K562 (cell line): Measurements from ENCODE around the gene TMEM131L. TPM values are rescaled to one million over a fixed set of nuclear protein-coding genes. Genes with fewer than 3 reads are reported as not detected.

Experiments
- ATAC-seq: fragments of 200-7000 bp; cut with Tn5 transposase; 3 replicates; pipeline ENCODE4 v1.9.1; 2020; ENCODE audit warnings: moderate library complexity
- BruUV-seq: library from RNA; stranded (reverse); fragments of 400-500 nt; replicated peaks from 2 replicates; lab custom pipeline; 2021; lab: Mats Ljungman, UMichigan
- CTCF ChIA-PET: fragments of 300-600 bp; formaldehyde crosslinking; extraction: SDS; loops from one replicate; lab custom pipeline; 2021; ENCODE audit warnings: low intra/inter-chr PET ratio; lab: Yijun Ruan, JAX
- POLR2A ChIA-PET: fragments of 300-600, 350-650 bp; sonication (Branson Sonifier 250); formaldehyde crosslinking; extraction: SDS; loops from one replicate; lab custom pipeline; 2021; ENCODE audit warnings: antibody characterized with exemption, inconsistent platforms; lab: Yijun Ruan, JAX
- DNase-seq, 4 experiments: peaks; one replicate each; pipeline versions ENCODE4 v3.0.0 to v3.0.0-alpha.2; 2011 to 2018; ENCODE audit warnings: low spot score in 3 of 4, mixed read lengths in 3 of 4; ENCODE audit errors: extremely low read depth in 1 of 4
- FAIRE-seq: peaks from 2 replicates; lab custom pipeline; 2011; peaks lifted over from hg19 to GRCh38; lab: Jason Lieb, UNC
- H2AFZ ChIP-seq: 2 replicates; pipeline ENCODE4 v1.6.0; 2011; ENCODE audit warnings: low read depth, low read length, control low read depth, inconsistent platforms
- H3K27ac ChIP-seq: fragments of 200-600 bp; 3 replicates; pipeline ENCODE4 v1.8.0; 2011; ENCODE audit warnings: low read depth, mild to moderate bottlenecking, control low read depth, inconsistent platforms, low read length, moderate library complexity, mixed read lengths; ENCODE audit errors: extremely low read depth
- H3K27me3 ChIP-seq, 2 experiments: fragments of 300-600 bp in 1 of 2; 2 replicates in 1 of 2; 3 replicates in 1 of 2; pipeline versions ENCODE4 v1.6.0 to v1.8.0; 2011; ENCODE audit warnings: inconsistent platforms in 2 of 2, low read length in 2 of 2, mild to moderate bottlenecking in 1 of 2, mixed read lengths in 1 of 2, moderate library complexity in 1 of 2; ENCODE audit not compliant: control insufficient read depth in 2 of 2, insufficient read depth in 2 of 2
- H3K36me3 ChIP-seq: fragments of 300-600 bp; 3 replicates; pipeline ENCODE4 v1.8.0; 2011; ENCODE audit warnings: mild to moderate bottlenecking, low read length, inconsistent platforms; ENCODE audit not compliant: control insufficient read depth, insufficient read depth
- H3K4me1 ChIP-seq, 2 experiments: fragments of 200-600 bp in 1 of 2; replicated peaks in 1 of 2; 2 replicates in 1 of 2; 3 replicates in 1 of 2; pipeline versions ENCODE4 v1.5.1 to v1.8.0; 2011; ENCODE audit warnings: inconsistent platforms in 2 of 2, low read length in 2 of 2, mild to moderate bottlenecking in 1 of 2, mixed read lengths in 1 of 2, moderate library complexity in 1 of 2; ENCODE audit not compliant: control insufficient read depth in 2 of 2, insufficient read depth in 2 of 2
- H3K4me2 ChIP-seq: 2 replicates; pipeline ENCODE4 v1.6.1; 2011; ENCODE audit warnings: low read length, control low read depth, inconsistent platforms, mixed read lengths; ENCODE audit not compliant: insufficient read depth
- H3K4me3 ChIP-seq: fragments of 200-600 bp; sonication (generic), shearing (Covaris generic); 2 replicates; pipeline ENCODE4 v1.5.1; 2016; ENCODE audit warnings: control low read depth, inconsistent platforms
- H3K79me2 ChIP-seq: fragments of 200-600 bp; 3 replicates; pipeline ENCODE4 v1.8.0; 2011; ENCODE audit warnings: low read length, inconsistent platforms; ENCODE audit not compliant: control insufficient read depth, insufficient read depth
- H3K9ac ChIP-seq, 2 experiments: 2 replicates each; pipeline versions ENCODE4 v1.6.0 to v1.6.1; 2011; ENCODE audit warnings: low read depth in 2 of 2, low read length in 2 of 2, control low read depth in 1 of 2, inconsistent platforms in 1 of 2, mild to moderate bottlenecking in 1 of 2, mixed read lengths in 1 of 2; ENCODE audit not compliant: insufficient read depth in 1 of 2
- H3K9me1 ChIP-seq: one replicate; pipeline ENCODE4 v1.6.0; 2011; ENCODE audit warnings: inconsistent platforms, mild to moderate bottlenecking, low read length, moderate library complexity; ENCODE audit not compliant: control insufficient read depth, insufficient read depth
- H3K9me3 ChIP-seq: replicated peaks from 2 replicates; pipeline ENCODE4 v1.5.1; 2011; ENCODE audit warnings: low read depth, low read length, inconsistent platforms; ENCODE audit not compliant: control insufficient read depth, insufficient read depth
- H4K20me1 ChIP-seq: replicated peaks from 2 replicates; pipeline ENCODE4 v1.6.1; 2011; ENCODE audit warnings: low read length, inconsistent platforms, mixed read lengths; ENCODE audit not compliant: control insufficient read depth, insufficient read depth
- ASH1L ChIP-seq: fragments of 450-650 bp; IDR thresholded peaks from 2 replicates; pipeline ENCODE4 v1.6.1; 2018; ENCODE audit warnings: borderline replicate concordance, mild to moderate bottlenecking, low read depth; ENCODE audit not compliant: partially characterized antibody
- BRD4 ChIP-seq: fragments of 200-600 bp; sonication (generic); IDR thresholded peaks from 2 replicates; pipeline ENCODE4 v1.6.1; 2017; ENCODE audit warnings: inconsistent platforms
- CXXC5 ChIP-seq: fragments of 250-450 bp; sonication (Bioruptor Pico); IDR thresholded peaks from 2 replicates; pipeline ENCODE4 v1.8.0; 2022; ENCODE audit warnings: inconsistent platforms, mild to moderate bottlenecking, moderate library complexity
- FOXA3 ChIP-seq, 2 experiments: fragments of 450-650 bp in 1 of 2; sonication (generic) in 1 of 2; formaldehyde crosslinking; IDR thresholded peaks in 1 of 2; conservative IDR thresholded peaks in 1 of 2; 2 replicates each; pipeline versions ENCODE4 v1.4.0 to v1.8.0; 2020 to 2022; ENCODE audit warnings: mild to moderate bottlenecking in 2 of 2, missing genetic modification reagents in 1 of 2
- HDGF ChIP-seq: fragments of 450-650 bp; IDR thresholded peaks from 2 replicates; pipeline ENCODE4 v1.6.1; 2016
- KDM4B ChIP-seq, 2 experiments: fragments of 450-650 bp in 1 of 2; sonication (generic) in 1 of 2; IDR thresholded peaks; 2 replicates each; pipeline ENCODE4 v1.6.1; 2016 to 2017; ENCODE audit warnings: borderline replicate concordance in 2 of 2, antibody characterized with exemption in 1 of 2, low read depth in 1 of 2, mild to moderate bottlenecking in 1 of 2
- MTA2 ChIP-seq: fragments of 450-650 bp; IDR thresholded peaks from 2 replicates; pipeline ENCODE4 v1.6.1; 2016; ENCODE audit warnings: low read depth
- RBM14 ChIP-seq: fragments of 200-400 bp; formaldehyde crosslinking; IDR thresholded peaks from 2 replicates; pipeline ENCODE4 v1.6.1; 2018; ENCODE audit warnings: low read depth, mild to moderate bottlenecking, low read length, moderate library complexity, borderline replicate concordance; ENCODE audit not compliant: insufficient read depth
- RBM17 ChIP-seq: fragments of 200-400 bp; formaldehyde crosslinking; IDR thresholded peaks from 2 replicates; pipeline ENCODE4 v1.6.1; 2017; ENCODE audit warnings: low read depth, mild to moderate bottlenecking, low read length, borderline replicate concordance
- RCOR1 ChIP-seq, 2 experiments: IDR thresholded peaks; 2 replicates each; pipeline ENCODE4 v1.6.1; 2012; ENCODE audit warnings: low read depth in 2 of 2, low read length in 2 of 2, borderline replicate concordance in 1 of 2, improper control_type of control experiment in 1 of 2
- RNF2 ChIP-seq: sonication (generic); IDR thresholded peaks from 2 replicates; pipeline ENCODE4 v1.6.1; 2016
- ZBTB7A ChIP-seq: IDR thresholded peaks from 2 replicates; pipeline ENCODE4 v1.6.1; 2011; ENCODE audit warnings: low read depth, mild to moderate bottlenecking, low read length, moderate library complexity, borderline replicate concordance; ENCODE audit not compliant: control insufficient read depth
- ZNF146 ChIP-seq: IDR thresholded peaks from one replicate; pipeline ENCODE4 v1.6.1; 2018; ENCODE audit warnings: missing compliant biosample characterization; ENCODE audit not compliant: unreplicated experiment
- ZNF3 ChIP-seq: fragments of 250-450 bp; sonication (Bioruptor Pico); IDR thresholded peaks from 2 replicates; pipeline ENCODE4 v1.5.0; 2021; ENCODE audit warnings: mild to moderate bottlenecking, moderate library complexity
- ZNF695 ChIP-seq: fragments of 450-650 bp; formaldehyde crosslinking; IDR thresholded peaks from 2 replicates; pipeline ENCODE4 v1.4.0; 2020; ENCODE audit warnings: mild to moderate bottlenecking, moderate library complexity
- WGBS: fragments of 100-300 bp; shearing (Covaris generic); methylation state at CpG from one replicate; pipeline ENCODE4 v1.1.6; 2016; ENCODE audit warnings: low coverage, mixed read lengths; ENCODE audit not compliant: insufficient coverage; ENCODE audit errors: missing lambda C conversion rate; 5-methylcytosine and 5-hydroxymethylcytosine counted together
- in situ Hi-C: fragments of 300-500 bp; cut with MboI; formaldehyde crosslinking; loops from 4 replicates; pipeline ENCODE4 v1.15.0; 2018; ENCODE audit warnings: inconsistent platforms, mixed read lengths
- intact Hi-C: fragments of 100-400 bp; cut with micrococcal nuclease; formaldehyde crosslinking; loops from 2 replicates; pipeline ENCODE4 v1.14.2; 2022
- polyA plus RNA-seq, 8 experiments: library from polyadenylated mRNA; depleted of rRNA in 4 of 8; stranded (reverse) in 5 of 8; unstranded in 3 of 8; fragments of >200 nt; fragmentation: Nextera tagmentation in 2 of 8; fragmentation: Illumina TruSeq in 1 of 8; extraction: Ambion mirVana in 2 of 8; extraction: Trizol in 1 of 8; gene quantifications; 2 replicates each; pipeline versions ENCODE4 v1.2.1 to v1.2.3, GENCODE V29; 2011 to 2014; ENCODE audit warnings: inconsistent platforms in 1 of 8, missing spikeins in 1 of 8
- total RNA-seq, 7 experiments: library from RNA; depleted of rRNA in 6 of 7; stranded (reverse); fragments of >200 nt in 6 of 7; fragmentation: Illumina TruSeq in 2 of 7; extraction: Trizol in 2 of 7; gene quantifications; 2 replicates each; pipeline versions ENCODE4 v1.2.1 to v1.2.3, GENCODE V29; 2011 to 2021; ENCODE audit warnings: low replicate concordance in 1 of 7
- TF ChIP-seq, protein P1 (sequence below): sonication (generic); formaldehyde crosslinking; IDR thresholded peaks from 2 replicates; pipeline ENCODE4 v1.8.0; 2022; ENCODE audit warnings: mild to moderate bottlenecking, missing genetic modification reagents
- TF ChIP-seq, protein P2 (sequence below): fragments of 250-450 bp; sonication (Bioruptor Pico); IDR thresholded peaks from 2 replicates; pipeline ENCODE4 v1.6.1; 2021; ENCODE audit warnings: mild to moderate bottlenecking
- TF ChIP-seq, protein P3 (sequence below): fragments of 450-650 bp; IDR thresholded peaks from 2 replicates; pipeline ENCODE4 v1.6.1; 2018; ENCODE audit warnings: mild to moderate bottlenecking, low read depth; ENCODE audit not compliant: partially characterized antibody

The TMEM131L gene
- total and polyA plus RNA-seq, 9 of the 15 experiments (the other 6 are each of a cell fraction or from before 2014, with no cell fraction given), result 1.2 to 20.8 (median 12.9) TPM

DNA sequence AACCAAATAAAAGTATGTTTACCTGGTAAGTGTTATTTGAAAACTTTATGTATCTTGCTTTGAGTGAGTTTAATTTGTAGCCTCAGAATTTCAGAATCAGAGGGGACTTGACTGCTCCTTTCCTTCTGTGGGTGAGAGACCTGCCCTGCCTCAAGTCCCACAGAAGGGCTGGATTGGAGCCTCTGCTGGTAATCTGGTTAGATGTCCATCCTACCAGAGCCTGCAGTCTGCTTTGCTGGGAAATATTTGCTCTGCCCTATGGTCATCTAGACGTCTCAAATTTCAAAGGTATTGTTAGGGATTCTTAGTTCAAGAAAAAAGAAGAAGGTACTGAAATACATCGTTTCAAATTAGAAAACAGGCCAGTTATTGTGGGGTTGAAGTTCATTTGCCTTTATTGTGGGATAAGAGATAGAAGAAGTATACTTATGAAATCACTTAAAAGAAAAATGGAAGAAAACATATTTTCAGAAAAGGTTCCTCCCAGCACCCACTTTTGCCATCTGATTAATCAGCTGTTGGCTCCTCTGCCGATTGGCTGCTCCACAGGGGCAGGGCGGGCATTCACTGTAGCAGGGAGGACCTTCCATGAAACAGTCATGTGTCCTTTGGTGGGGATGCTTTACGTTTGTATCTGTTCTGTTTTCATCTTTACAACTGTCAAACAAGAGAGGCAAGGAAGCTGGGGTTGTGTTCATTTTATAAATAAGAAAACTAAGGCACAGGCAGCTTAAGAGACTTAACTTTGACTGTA lies 144.6 kb downstream of the TMEM131L start:
- no peak for TF ChIP-seq BRD4
- no peak for TF ChIP-seq HDGF
- TF ChIP-seq MTA2, result no peak
- no peak for TF ChIP-seq KDM4B (IDR thresholded peaks at IDR 0.05; ENCODE audit: borderline replicate concordance in 2 of 2, low read depth in 1 of 2)
- TF ChIP-seq, protein P1, sequence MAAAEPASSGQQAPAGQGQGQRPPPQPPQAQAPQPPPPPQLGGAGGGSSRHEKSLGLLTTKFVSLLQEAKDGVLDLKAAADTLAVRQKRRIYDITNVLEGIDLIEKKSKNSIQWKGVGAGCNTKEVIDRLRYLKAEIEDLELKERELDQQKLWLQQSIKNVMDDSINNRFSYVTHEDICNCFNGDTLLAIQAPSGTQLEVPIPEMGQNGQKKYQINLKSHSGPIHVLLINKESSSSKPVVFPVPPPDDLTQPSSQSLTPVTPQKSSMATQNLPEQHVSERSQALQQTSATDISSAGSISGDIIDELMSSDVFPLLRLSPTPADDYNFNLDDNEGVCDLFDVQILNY, result no peak
- no peak for TF ChIP-seq ZNF695 (CRISPR knock-in tag)
- no peak for TF ChIP-seq ASH1L
- TF ChIP-seq FOXA3 (CRISPR knock-in tag; conservative IDR thresholded peaks at IDR 0.05 in 1 of 2, IDR thresholded peaks at IDR 0.05 in 1 of 2), result no peak
- TF ChIP-seq RBM17, result no peak
- no peak for TF ChIP-seq ZBTB7A
- TF ChIP-seq, protein P2, sequence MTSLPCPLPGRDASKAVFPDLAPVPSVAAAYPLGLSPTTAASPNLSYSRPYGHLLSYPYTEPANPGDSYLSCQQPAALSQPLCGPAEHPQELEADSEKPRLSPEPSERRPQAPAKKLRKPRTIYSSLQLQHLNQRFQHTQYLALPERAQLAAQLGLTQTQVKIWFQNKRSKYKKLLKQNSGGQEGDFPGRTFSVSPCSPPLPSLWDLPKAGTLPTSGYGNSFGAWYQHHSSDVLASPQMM (CRISPR knock-in tag), result no peak
- no peak for TF ChIP-seq ZNF3 (CRISPR knock-in tag)
- no peak for TF ChIP-seq RNF2
- TF ChIP-seq, protein P3, sequence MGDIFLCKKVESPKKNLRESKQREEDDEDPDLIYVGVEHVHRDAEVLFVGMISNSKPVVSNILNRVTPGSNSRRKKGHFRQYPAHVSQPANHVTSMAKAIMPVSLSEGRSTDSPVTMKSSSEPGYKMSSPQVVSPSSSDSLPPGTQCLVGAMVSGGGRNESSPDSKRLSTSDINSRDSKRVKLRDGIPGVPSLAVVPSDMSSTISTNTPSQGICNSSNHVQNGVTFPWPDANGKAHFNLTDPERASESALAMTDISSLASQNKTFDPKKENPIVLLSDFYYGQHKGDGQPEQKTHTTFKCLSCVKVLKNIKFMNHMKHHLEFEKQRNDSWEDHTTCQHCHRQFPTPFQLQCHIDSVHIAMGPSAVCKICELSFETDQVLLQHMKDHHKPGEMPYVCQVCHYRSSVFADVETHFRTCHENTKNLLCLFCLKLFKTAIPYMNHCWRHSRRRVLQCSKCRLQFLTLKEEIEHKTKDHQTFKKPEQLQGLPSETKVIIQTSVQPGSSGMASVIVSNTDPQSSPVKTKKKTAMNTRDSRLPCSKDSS, result no peak
- TF ChIP-seq ZNF146, result no peak
- TF ChIP-seq CXXC5 (CRISPR knock-in tag), result no peak
- TF ChIP-seq RCOR1 (IDR thresholded peaks at IDR 0.05; ENCODE audit: borderline replicate concordance in 1 of 2, low read depth in 2 of 2, low read length in 2 of 2), result no peak
- TF ChIP-seq RBM14, result no peak
- H3K9me1 ChIP-seq, result peaks cover 3% of the 10 kb centered on the region
- peaks cover 61% of the 10 kb centered on the region for H3K36me3 ChIP-seq
- H3K4me3 ChIP-seq, result no peak overlapping the region
- DNase-seq, result no peak
- H3K4me1 ChIP-seq, result no peaks in the 10 kb centered on the region
- ChIA-PET POLR2A (interaction anchor here (0.9 kb wide), 1 partner anchor 288 kb away, joined by 4 read pairs; no protein-coding TSS in a partner anchor), CTCF (no interaction called here)
- no TSS peak for BruUV-seq
- ATAC-seq, result no peak
- H3K79me2 ChIP-seq, result no peaks in the 10 kb centered on the region
- H2AFZ ChIP-seq, result no peak overlapping the region
- H3K9me3 ChIP-seq, result no peaks in the 10 kb centered on the region
- no peak overlapping the region for H3K9ac ChIP-seq
- H3K27ac ChIP-seq, result no peak overlapping the region
- WGBS, result 71% methylated on average over 5 of the region's 5 CpGs
- no peaks in the 10 kb centered on the region for H3K27me3 ChIP-seq
- no peak for FAIRE-seq
- intact Hi-C loops (no loop called here), in situ Hi-C loops (no loop called here)
- no peaks in the 10 kb centered on the region for H4K20me1 ChIP-seq
- no peak overlapping the region for H3K4me2 ChIP-seq
